Uterus (tissue), 4 donors: ENCODE measurements around the gene KRTAP10-10. TPM values are rescaled to one million over a fixed set of nuclear protein-coding genes. Genes with fewer than 3 reads are reported as not detected.
"Not testable (repeated sequence)": the region's sequence is repeated elsewhere in the genome, so short reads cannot be mapped to it uniquely, and the experiment has no call there.

ENCODE experiments used
- DNase-seq, 2 donors: peaks; one replicate each; pipeline ENCODE4 v3.0.0-alpha.2; 2019 to 2020
- H3K27ac ChIP-seq, 2 donors: fragments of 200-600 bp; sonication (generic); 1 replicate in 1 of 2; 2 replicates in 1 of 2; pipeline ENCODE4 v1.5.1; 2016 to 2018
- H3K27me3 ChIP-seq, 2 donors: fragments of 200-600 bp; sonication (generic); one replicate each; pipeline ENCODE4 v1.5.1; 2018 to 2019; ENCODE audit warnings: control low read depth in 1 of 2
- H3K36me3 ChIP-seq, 2 donors: fragments of 200-600 bp; sonication (generic); one replicate each; pipeline ENCODE4 v1.5.1; 2019; ENCODE audit warnings: control low read depth in 1 of 2
- H3K4me1 ChIP-seq, 2 donors: fragments of 200-600 bp; sonication (generic); one replicate each; pipeline ENCODE4 v1.5.1; 2018 to 2019; ENCODE audit warnings: control low read depth in 1 of 2
- H3K4me3 ChIP-seq, 2 donors: fragments of 200-600 bp; sonication (generic); 1 replicate in 1 of 2; 2 replicates in 1 of 2; pipeline ENCODE4 v1.5.1; 2018 to 2019; ENCODE audit warnings: mild to moderate bottlenecking in 1 of 2
- H3K9me3 ChIP-seq, 2 donors: fragments of 200-600 bp; sonication (generic); one replicate each; pipeline ENCODE4 v1.5.1; 2019; ENCODE audit warnings: control low read depth in 1 of 2
- POLR2A ChIP-seq, 2 donors: fragments of 450-650 bp; IDR thresholded peaks; one replicate each; pipeline ENCODE4 v1.6.1; 2016; ENCODE audit warnings: antibody characterized with exemption in 2 of 2, mild to moderate bottlenecking in 1 of 2, moderate library complexity in 1 of 2
- intact Hi-C: fragments of 100-400 bp; cut with DNase I; formaldehyde crosslinking; loops from one replicate; pipeline ENCODE4 v1.15.1; 2023; ENCODE audit warnings: low total_unique reads
- total RNA-seq, 4 donors: library from RNA; depleted of rRNA in 3 of 4; stranded (reverse); fragments of >200 nt in 3 of 4; gene quantifications; one replicate each; pipeline versions ENCODE4 v1.1.0 to v1.2.4, GENCODE V29; 2014 to 2023
- TF ChIP-seq, protein P1 (sequence below), 4 experiments: fragments of 200-600 bp in 2 of 4; fragments of 450-650 bp in 2 of 4; sonication (generic) in 2 of 4; IDR thresholded peaks; one replicate each; pipeline ENCODE4 v1.5.1; 2016 to 2019; ENCODE audit warnings: antibody characterized with exemption in 4 of 4, mild to moderate bottlenecking in 2 of 4, moderate library complexity in 1 of 4
- donor health status: DM: yes; HTN: yes; CAD: no.

The KRTAP10-10 gene
- total RNA-seq, 4 donors from 2014 or later, result not detected

DNA sequence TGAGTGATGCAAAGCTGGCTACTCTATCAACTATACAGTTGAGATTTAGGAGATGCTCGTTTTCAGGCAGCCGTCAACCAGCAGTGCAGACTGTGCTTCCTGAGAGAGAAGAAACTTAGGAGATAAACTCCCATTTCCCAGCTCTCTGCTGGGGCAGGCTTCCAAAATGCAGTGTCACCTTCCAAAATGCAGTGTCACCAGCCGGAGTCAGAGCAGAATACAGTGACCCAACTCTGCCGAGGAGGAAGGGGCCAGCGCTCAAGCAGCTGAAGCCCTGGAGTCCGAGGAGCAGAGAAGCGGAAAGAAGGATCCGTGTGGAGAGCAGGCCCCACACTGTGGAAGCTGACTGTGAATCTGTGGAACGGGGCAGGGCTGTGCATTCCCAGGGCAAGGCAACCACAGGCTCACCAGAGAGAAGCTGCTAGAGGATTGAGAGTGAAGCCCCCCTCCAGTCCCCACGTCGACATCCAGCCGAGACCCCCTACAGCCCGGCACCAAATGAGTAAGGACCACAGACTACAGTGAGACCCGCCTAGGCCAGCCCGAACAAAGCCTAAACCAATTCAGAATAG lies 45.5 kb downstream of the KRTAP10-10 start:
- no peak overlapping the region for H3K27ac ChIP-seq
- no peaks in the 10 kb centered on the region for H3K9me3 ChIP-seq
- H3K36me3 ChIP-seq, result no peaks in the 10 kb centered on the region
- no peaks in the 10 kb centered on the region for H3K4me1 ChIP-seq
- intact Hi-C loops, result no loop called here
- no peak overlapping the region for H3K4me3 ChIP-seq
- no peak for DNase-seq
- TF ChIP-seq, protein P1, sequence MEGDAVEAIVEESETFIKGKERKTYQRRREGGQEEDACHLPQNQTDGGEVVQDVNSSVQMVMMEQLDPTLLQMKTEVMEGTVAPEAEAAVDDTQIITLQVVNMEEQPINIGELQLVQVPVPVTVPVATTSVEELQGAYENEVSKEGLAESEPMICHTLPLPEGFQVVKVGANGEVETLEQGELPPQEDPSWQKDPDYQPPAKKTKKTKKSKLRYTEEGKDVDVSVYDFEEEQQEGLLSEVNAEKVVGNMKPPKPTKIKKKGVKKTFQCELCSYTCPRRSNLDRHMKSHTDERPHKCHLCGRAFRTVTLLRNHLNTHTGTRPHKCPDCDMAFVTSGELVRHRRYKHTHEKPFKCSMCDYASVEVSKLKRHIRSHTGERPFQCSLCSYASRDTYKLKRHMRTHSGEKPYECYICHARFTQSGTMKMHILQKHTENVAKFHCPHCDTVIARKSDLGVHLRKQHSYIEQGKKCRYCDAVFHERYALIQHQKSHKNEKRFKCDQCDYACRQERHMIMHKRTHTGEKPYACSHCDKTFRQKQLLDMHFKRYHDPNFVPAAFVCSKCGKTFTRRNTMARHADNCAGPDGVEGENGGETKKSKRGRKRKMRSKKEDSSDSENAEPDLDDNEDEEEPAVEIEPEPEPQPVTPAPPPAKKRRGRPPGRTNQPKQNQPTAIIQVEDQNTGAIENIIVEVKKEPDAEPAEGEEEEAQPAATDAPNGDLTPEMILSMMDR (IDR thresholded peaks at IDR 0.05), result no peak
- H3K27me3 ChIP-seq, result no peaks in the 10 kb centered on the region

DNA sequence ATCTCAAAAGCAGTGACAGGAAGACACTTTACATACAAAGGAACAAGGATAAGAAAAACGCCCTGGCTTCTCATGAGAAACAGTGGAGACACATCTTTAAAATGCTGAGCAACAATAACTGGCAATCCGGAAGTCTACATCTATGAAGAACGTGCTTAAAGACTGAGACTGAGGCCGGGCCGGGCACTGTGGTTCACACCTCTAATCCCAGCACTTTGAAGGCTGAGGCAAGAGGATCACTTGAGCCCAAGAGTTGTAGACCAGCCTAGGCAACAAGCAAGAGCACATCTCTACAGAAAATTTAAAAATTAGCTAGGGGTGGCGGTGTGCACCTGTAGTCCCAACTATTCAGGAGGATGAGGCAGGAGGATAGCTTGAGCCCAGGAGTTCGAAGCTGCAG lies 46.9 kb downstream of the KRTAP10-10 start:
- Histone ChIP-seq H3K9me3 (no peaks in the 10 kb centered on the region), H3K27ac (no peak overlapping the region), H3K4me1 (no peaks in the 10 kb centered on the region), H3K27me3 (no peaks in the 10 kb centered on the region), H3K4me3 (no peak overlapping the region), H3K36me3 (no peaks in the 10 kb centered on the region)
- no peak for DNase-seq
- TF ChIP-seq POLR2A (IDR thresholded peaks at IDR 0.05), result no peak
- TF ChIP-seq, protein P1 (IDR thresholded peaks at IDR 0.05), result no peak
- intact Hi-C loops, result no loop called here

GRCh38 chr21:44684483-44684882 lies 47.3 kb downstream of the KRTAP10-10 start:
- Histone ChIP-seq H3K27me3 (no peaks in the 10 kb centered on the region), H3K9me3 (no peaks in the 10 kb centered on the region), H3K27ac (no peak overlapping the region), H3K36me3 (no peaks in the 10 kb centered on the region), H3K4me3 (no peak overlapping the region), H3K4me1 (no peaks in the 10 kb centered on the region)
- intact Hi-C loops, result no loop called here
- no peak for TF ChIP-seq POLR2A (IDR thresholded peaks at IDR 0.05)
- TF ChIP-seq, protein P1 (IDR thresholded peaks at IDR 0.05), result no peak
- no peak for DNase-seq

GRCh38 chr21:44685050-44685449 lies 47.9 kb downstream of the KRTAP10-10 start:
- H3K9me3 ChIP-seq, H3K27me3 ChIP-seq, DNase-seq, H3K4me1 ChIP-seq, H3K36me3 ChIP-seq, intact Hi-C loops, H3K4me3 ChIP-seq, H3K27ac ChIP-seq: not testable (repeated sequence)

GRCh38 chr21:44686000-44686781 lies 49.0 kb downstream of the KRTAP10-10 start:
- H3K36me3 ChIP-seq, result no peaks in the 10 kb centered on the region
- no peaks in the 10 kb centered on the region for H3K9me3 ChIP-seq
- H3K27me3 ChIP-seq, result no peaks in the 10 kb centered on the region
- TF ChIP-seq, protein P1 (IDR thresholded peaks at IDR 0.05), result no peak
- no peak for TF ChIP-seq POLR2A (IDR thresholded peaks at IDR 0.05)
- H3K27ac ChIP-seq, result no peak overlapping the region
- DNase-seq, result no peak
- H3K4me3 ChIP-seq, result no peak overlapping the region
- intact Hi-C loops, result no loop called here
- H3K4me1 ChIP-seq, result no peaks in the 10 kb centered on the region
